ENCODE results near the gene KIFBP. TPM values are rescaled to one million over a fixed set of nuclear protein-coding genes. Genes with fewer than 3 reads are reported as not detected.

KIFBP gene
- total RNA-seq, 1 donor from 2014 or later: 26.9 TPM

DNA sequence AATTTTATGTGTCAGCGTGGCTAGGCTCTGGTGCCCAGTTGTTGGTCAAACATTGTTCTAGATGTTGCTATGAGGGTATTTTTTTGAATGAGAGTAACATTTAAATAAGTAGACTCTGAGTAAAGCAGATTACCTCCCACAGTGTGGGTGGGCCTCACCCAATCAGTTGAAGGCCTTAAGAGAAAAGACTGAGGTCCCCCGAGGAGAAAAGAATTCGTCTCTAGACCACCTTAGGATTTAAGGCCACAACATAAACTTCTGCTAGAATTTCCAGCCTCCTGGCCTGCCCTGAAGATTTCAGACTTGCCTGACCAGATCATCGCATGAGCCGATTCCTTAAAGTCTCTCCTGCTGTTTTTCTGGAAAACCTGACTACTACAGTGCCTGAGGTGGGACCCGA lies 54.2 kb downstream of the KIFBP start:
- no peaks in the 10 kb centered on the region for H3K4me1 Mint-ChIP-seq (ENCODE audit: unreplicated experiment)
- no peak overlapping the region for H3K27ac Mint-ChIP-seq
- TF ChIP-seq, protein P1, sequence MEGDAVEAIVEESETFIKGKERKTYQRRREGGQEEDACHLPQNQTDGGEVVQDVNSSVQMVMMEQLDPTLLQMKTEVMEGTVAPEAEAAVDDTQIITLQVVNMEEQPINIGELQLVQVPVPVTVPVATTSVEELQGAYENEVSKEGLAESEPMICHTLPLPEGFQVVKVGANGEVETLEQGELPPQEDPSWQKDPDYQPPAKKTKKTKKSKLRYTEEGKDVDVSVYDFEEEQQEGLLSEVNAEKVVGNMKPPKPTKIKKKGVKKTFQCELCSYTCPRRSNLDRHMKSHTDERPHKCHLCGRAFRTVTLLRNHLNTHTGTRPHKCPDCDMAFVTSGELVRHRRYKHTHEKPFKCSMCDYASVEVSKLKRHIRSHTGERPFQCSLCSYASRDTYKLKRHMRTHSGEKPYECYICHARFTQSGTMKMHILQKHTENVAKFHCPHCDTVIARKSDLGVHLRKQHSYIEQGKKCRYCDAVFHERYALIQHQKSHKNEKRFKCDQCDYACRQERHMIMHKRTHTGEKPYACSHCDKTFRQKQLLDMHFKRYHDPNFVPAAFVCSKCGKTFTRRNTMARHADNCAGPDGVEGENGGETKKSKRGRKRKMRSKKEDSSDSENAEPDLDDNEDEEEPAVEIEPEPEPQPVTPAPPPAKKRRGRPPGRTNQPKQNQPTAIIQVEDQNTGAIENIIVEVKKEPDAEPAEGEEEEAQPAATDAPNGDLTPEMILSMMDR (conservative IDR thresholded peaks at IDR 0.05): no peak
- no peak overlapping the region for H3K4me3 Mint-ChIP-seq
- no peaks in the 10 kb centered on the region for H3K9me3 Mint-ChIP-seq
- H3K27me3 Mint-ChIP-seq: no peaks in the 10 kb centered on the region
- no peaks in the 10 kb centered on the region for H3K36me3 Mint-ChIP-seq
- no peak for DNase-seq (ENCODE audit: extremely low spot score, unreplicated experiment)

DNA sequence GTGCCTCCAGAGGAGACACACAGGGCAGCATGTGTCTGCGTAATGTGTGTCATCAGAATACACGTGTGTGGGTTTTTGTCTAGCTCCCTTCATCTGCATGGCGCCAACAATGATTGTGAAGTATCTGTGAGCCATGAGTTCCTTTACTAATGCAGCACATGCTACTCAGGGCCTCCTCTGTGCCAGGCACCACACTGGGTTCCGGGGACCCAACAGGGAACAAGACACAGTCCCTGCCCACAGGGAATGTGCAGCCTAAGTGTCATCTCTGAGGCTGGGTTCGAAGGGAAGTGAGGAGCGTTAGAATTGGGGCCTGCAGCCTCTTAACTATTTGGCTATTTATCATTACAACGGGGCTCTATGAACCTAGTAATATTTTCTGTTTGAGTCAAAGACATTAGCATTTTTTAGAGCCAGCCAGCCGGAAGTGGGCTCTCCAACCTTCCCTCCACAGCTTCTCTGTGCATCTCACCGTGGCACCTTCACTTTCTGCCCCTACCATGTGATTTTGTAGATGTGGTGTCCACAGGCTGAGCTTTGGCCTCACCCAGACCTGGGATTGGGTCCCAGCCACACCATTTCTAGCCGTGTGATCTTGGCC lies 55.4 kb downstream of the KIFBP start:
- H3K4me1 Mint-ChIP-seq (ENCODE audit: unreplicated experiment): no peaks in the 10 kb centered on the region
- no peak overlapping the region for H3K4me3 Mint-ChIP-seq
- no peaks in the 10 kb centered on the region for H3K27me3 Mint-ChIP-seq
- TF ChIP-seq, protein P1 (conservative IDR thresholded peaks at IDR 0.05): no peak
- H3K36me3 Mint-ChIP-seq: no peaks in the 10 kb centered on the region
- H3K27ac Mint-ChIP-seq: no peak overlapping the region
- H3K9me3 Mint-ChIP-seq: no peaks in the 10 kb centered on the region
- DNase-seq (ENCODE audit: extremely low spot score, unreplicated experiment): no peak

DNA sequence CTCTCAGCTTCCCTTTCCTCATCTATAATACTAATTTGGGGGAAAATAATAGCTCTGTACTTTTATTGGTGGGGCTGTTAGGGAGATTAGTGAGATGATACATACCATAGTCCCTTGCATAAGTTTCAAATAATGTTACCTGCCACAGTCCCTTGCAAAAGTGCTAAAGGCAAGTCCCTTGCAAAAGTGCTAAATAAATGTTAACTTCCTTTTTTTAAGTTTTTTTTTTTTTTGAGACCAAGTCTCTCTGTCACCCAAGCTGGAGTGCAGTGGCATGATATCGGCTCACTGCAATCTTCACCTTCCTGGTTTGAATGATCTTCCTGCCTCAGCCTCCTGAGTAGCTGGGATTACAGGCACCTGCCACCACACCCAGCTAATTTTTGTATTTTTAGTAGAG lies 55.9 kb downstream of the KIFBP start:
- no peaks in the 10 kb centered on the region for H3K4me1 Mint-ChIP-seq (ENCODE audit: unreplicated experiment)
- H3K36me3 Mint-ChIP-seq: no peaks in the 10 kb centered on the region
- no peaks in the 10 kb centered on the region for H3K27me3 Mint-ChIP-seq
- DNase-seq (ENCODE audit: extremely low spot score, unreplicated experiment): no peak
- no peaks in the 10 kb centered on the region for H3K9me3 Mint-ChIP-seq
- H3K4me3 Mint-ChIP-seq: no peak overlapping the region
- no peak overlapping the region for H3K27ac Mint-ChIP-seq
- TF ChIP-seq, protein P1 (conservative IDR thresholded peaks at IDR 0.05): no peak

DNA sequence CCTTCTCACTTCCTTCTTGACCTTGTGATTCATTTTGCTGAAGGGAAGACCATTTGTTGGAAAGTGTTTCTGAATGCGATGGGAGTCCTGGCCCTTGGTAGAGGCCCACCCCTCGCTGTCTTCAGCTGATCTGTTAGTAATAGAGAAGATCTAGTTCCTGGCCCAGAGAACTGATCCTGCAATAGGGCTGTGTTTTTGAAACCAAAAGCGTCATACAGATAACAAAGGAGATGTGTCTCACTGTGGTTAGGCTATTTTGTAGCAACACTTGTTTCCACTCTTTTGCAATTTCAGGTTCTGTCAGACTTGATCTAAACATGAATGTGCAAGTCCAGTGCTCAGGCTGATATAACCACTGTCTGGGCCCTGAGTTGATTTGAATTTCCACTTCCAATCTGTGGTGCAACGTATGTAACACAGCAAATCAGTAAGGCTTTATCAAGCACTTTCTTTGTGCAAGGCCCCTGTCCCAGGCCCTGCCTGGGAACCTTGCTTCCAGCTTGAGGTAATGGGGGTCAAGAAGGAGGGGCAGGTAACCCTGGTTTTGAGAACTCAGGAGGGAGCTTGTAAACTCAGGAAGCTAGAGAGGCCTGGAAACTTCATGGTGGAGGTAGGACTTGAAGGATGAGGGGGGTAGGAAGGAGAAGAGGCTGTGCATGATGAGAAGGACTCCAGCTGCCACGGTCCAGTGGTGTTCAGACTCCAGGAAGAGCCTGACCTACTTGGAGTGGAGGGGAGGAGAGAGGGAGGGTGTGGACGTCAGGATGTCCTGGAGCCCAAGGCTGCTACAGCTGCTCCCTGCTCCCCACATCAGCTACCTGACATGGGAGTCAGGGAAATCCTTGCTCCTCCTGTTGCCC lies 57.1 kb downstream of the KIFBP start:
- DNase-seq (ENCODE audit: extremely low spot score, unreplicated experiment): no peak
- H3K27me3 Mint-ChIP-seq: no peaks in the 10 kb centered on the region
- H3K27ac Mint-ChIP-seq: no peak overlapping the region
- H3K4me1 Mint-ChIP-seq (ENCODE audit: unreplicated experiment): no peaks in the 10 kb centered on the region
- no peak overlapping the region for H3K4me3 Mint-ChIP-seq
- TF ChIP-seq, protein P1 (conservative IDR thresholded peaks at IDR 0.05): no peak
- no peaks in the 10 kb centered on the region for H3K9me3 Mint-ChIP-seq
- no peaks in the 10 kb centered on the region for H3K36me3 Mint-ChIP-seq

DNA sequence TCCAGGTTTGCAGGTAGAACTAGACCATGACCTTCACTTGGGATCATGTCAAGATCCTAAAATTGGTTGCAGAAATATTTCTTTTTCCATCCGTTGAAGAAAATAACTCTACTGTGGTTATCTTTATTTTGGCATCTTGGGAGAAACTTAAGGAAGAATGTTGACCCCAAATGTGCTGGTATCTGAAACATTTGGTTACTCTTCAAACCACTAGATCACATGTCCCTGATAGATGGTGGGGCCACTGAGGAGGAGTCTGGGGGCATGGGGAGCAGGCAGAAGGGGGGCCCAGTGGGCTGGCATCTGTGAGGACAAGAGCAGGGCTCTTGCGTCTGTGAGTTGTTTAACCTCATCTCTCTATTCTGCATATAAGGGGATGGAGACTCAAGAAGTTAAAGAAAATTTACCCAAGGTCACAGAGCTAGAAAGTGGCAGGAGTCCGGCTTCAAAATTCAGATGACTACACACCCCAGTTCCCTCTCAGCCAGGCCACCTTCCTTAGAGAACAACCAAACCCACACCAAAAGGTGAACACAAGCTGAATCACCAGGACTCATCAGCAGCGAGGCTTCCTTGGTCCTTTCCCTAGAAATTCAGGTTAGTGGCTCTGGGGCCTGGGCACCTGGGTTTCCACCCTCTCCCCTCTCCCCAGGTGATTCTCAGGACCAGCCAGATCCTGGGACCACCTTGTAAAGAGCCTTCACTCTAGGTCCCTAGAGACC lies 58.7 kb downstream of the KIFBP start:
- DNase-seq (ENCODE audit: extremely low spot score, unreplicated experiment): no peak
- Mint-ChIP-seq H3K27ac (no peak overlapping the region), H3K27me3 (no peaks in the 10 kb centered on the region), H3K36me3 (no peaks in the 10 kb centered on the region), H3K4me3 (no peak overlapping the region), H3K9me3 (no peaks in the 10 kb centered on the region), H3K4me1 (ENCODE audit: unreplicated experiment) (no peaks in the 10 kb centered on the region)
- TF ChIP-seq, protein P1 (conservative IDR thresholded peaks at IDR 0.05): no peak

All from type B pancreatic cell (in vitro differentiated cells).